GM23338 (cell line): Measurements from ENCODE around the gene TOMM5. TPM values are rescaled to one million over a fixed set of nuclear protein-coding genes. Genes with fewer than 3 reads are reported as not detected.

ENCODE experiments used
- ATAC-seq: fragments of 200-7000 bp; cut with Tn5 transposase; 3 replicates; pipeline ENCODE4 v1.9.1; 2020
- DNase-seq: peaks from one replicate; pipeline ENCODE4 v3.0.0-alpha.2; 2015; ENCODE audit warnings: low spot score
- H2AFZ ChIP-seq: fragments of 200-600 bp; sonication (generic); 2 replicates; pipeline ENCODE4 v1.8.0; 2016; ENCODE audit warnings: antibody characterized with exemption, mild to moderate bottlenecking, moderate library complexity
- H3F3A ChIP-seq: fragments of 200-600 bp; sonication (generic); replicated peaks from 2 replicates; pipeline ENCODE4 v1.8.0; 2017; ENCODE audit warnings: antibody characterized with exemption, mixed run types, low read depth
- H3K27ac ChIP-seq: fragments of 200-600 bp; sonication (generic); 2 replicates; pipeline ENCODE4 v1.6.1; 2016; ENCODE audit warnings: low read depth
- H3K27me3 ChIP-seq: fragments of 200-600 bp; sonication (generic); 2 replicates; pipeline ENCODE4 v1.8.0; 2016; ENCODE audit warnings: mild to moderate bottlenecking, mixed run types, moderate library complexity; ENCODE audit not compliant: insufficient read depth
- H3K36me3 ChIP-seq: fragments of 200-600 bp; sonication (generic); 2 replicates; pipeline ENCODE4 v1.8.0; 2016; ENCODE audit warnings: mild to moderate bottlenecking; ENCODE audit not compliant: insufficient read depth
- H3K4me1 ChIP-seq: fragments of 200-600 bp; sonication (generic); 2 replicates; pipeline ENCODE4 v1.8.0; 2016; ENCODE audit warnings: mild to moderate bottlenecking, moderate library complexity; ENCODE audit not compliant: insufficient read depth
- H3K4me2 ChIP-seq: fragments of 200-600 bp; sonication (generic); 2 replicates; pipeline ENCODE4 v1.7.1; 2017; ENCODE audit warnings: mixed run types
- H3K4me3 ChIP-seq: fragments of 200-600 bp; sonication (generic); 2 replicates; pipeline ENCODE4 v1.6.1; 2016; ENCODE audit warnings: mixed run types
- H3K79me2 ChIP-seq: fragments of 200-600 bp; sonication (generic); replicated peaks from 2 replicates; pipeline ENCODE4 v1.8.0; 2017; ENCODE audit warnings: mild to moderate bottlenecking; ENCODE audit not compliant: insufficient read depth
- H3K9me2 ChIP-seq: fragments of 200-600 bp; sonication (generic); 2 replicates; pipeline ENCODE4 v1.8.0; 2017; ENCODE audit not compliant: insufficient read depth
- H4K20me1 ChIP-seq: fragments of 200-600 bp; sonication (generic); replicated peaks from 2 replicates; pipeline ENCODE4 v1.8.0; 2017; ENCODE audit warnings: mild to moderate bottlenecking; ENCODE audit not compliant: insufficient read depth
- H3K27ac Mint-ChIP-seq: 2 replicates; pipeline ENCODE4 v1.8.0; 2020; ENCODE audit warnings: inconsistent platforms, mild to moderate bottlenecking, moderate library complexity, mixed read lengths
- H3K27me3 Mint-ChIP-seq: 3 replicates; pipeline ENCODE4 v1.8.0; 2022; ENCODE audit warnings: low read depth, mild to moderate bottlenecking, moderate library complexity, mixed read lengths, inconsistent platforms; ENCODE audit not compliant: insufficient read depth, poor library complexity
- H3K36me3 Mint-ChIP-seq: 3 replicates; pipeline ENCODE4 v1.8.0; 2021; ENCODE audit warnings: low read depth, mild to moderate bottlenecking, inconsistent platforms, moderate library complexity, mixed read lengths
- H3K4me1 Mint-ChIP-seq: 3 replicates; pipeline ENCODE4 v1.8.0; 2020; ENCODE audit warnings: mild to moderate bottlenecking, inconsistent platforms, mixed read lengths
- H3K4me3 Mint-ChIP-seq: 3 replicates; pipeline ENCODE4 v1.8.0; 2021; ENCODE audit warnings: moderate library complexity, mild to moderate bottlenecking, inconsistent platforms, mixed read lengths
- H3K9me3 Mint-ChIP-seq: 3 replicates; pipeline ENCODE4 v1.8.0; 2020; ENCODE audit warnings: moderate library complexity, mild to moderate bottlenecking, inconsistent platforms, mixed read lengths
- CREB1 ChIP-seq: fragments of 250-450 bp; sonication (Bioruptor Pico); IDR thresholded peaks from 2 replicates; pipeline ENCODE4 v1.5.0; 2020; ENCODE audit warnings: low read depth, mild to moderate bottlenecking, moderate library complexity
- CTCF ChIP-seq, 2 experiments: fragments of 200-600 bp in 1 of 2; sonication (generic) in 1 of 2; conservative IDR thresholded peaks; 2 replicates each; pipeline versions ENCODE4 v1.5.1 to v1.6.1; 2016 to 2017; ENCODE audit warnings: antibody characterized with exemption in 2 of 2, low read depth in 2 of 2, mild to moderate bottlenecking in 2 of 2, moderate library complexity in 1 of 2
- EZH2 ChIP-seq: fragments of 200-600 bp; sonication (generic); IDR thresholded peaks from one replicate; pipeline ENCODE4 v1.8.0; 2017; ENCODE audit warnings: antibody characterized with exemption, mild to moderate bottlenecking, low read depth; ENCODE audit not compliant: unreplicated experiment
- EZH2phosphoT487 ChIP-seq: fragments of 200-600 bp; sonication (generic); IDR thresholded peaks from one replicate; pipeline ENCODE4 v1.8.1; 2018; ENCODE audit warnings: antibody characterized with exemption; ENCODE audit not compliant: unreplicated experiment
- JUNB ChIP-seq: IDR thresholded peaks from one replicate; pipeline ENCODE4 v1.6.1; 2016; ENCODE audit warnings: antibody characterized with exemption; ENCODE audit not compliant: unreplicated experiment
- NANOG ChIP-seq: IDR thresholded peaks from 2 replicates; pipeline ENCODE4 v1.6.1; 2016; ENCODE audit warnings: antibody characterized with exemption, borderline replicate concordance
- POLR2AphosphoS5 ChIP-seq: IDR thresholded peaks from 2 replicates; pipeline ENCODE4 v1.6.1; 2016; ENCODE audit warnings: antibody characterized with exemption, low read depth
- REST ChIP-seq: IDR thresholded peaks from one replicate; pipeline ENCODE4 v1.6.1; 2018; ENCODE audit warnings: antibody characterized with exemption; ENCODE audit not compliant: unreplicated experiment
- STAT1 ChIP-seq: IDR thresholded peaks from one replicate; pipeline ENCODE4 v1.6.1; 2016; ENCODE audit warnings: antibody characterized with exemption; ENCODE audit not compliant: unreplicated experiment
- ZNF114 ChIP-seq: fragments of 250-450 bp; sonication (Bioruptor Pico); IDR thresholded peaks from 2 replicates; pipeline ENCODE4 v1.5.0; 2020; ENCODE audit warnings: mild to moderate bottlenecking, moderate library complexity
- ZNF331 ChIP-seq: fragments of 250-450 bp; sonication (Bioruptor Pico); IDR thresholded peaks from 2 replicates; pipeline ENCODE4 v1.5.0; 2020; ENCODE audit warnings: low read depth, mild to moderate bottlenecking, moderate library complexity
- polyA plus RNA-seq: library from polyadenylated mRNA; unstranded; fragments of >200 nt; fragmentation: Nextera tagmentation; extraction: Ambion mirVana; gene quantifications from 2 replicates; pipeline ENCODE4 v1.2.1, GENCODE V29; 2016
- total RNA-seq: library from RNA; depleted of rRNA; stranded (reverse); fragments of >200 nt; shearing (Covaris generic); gene quantifications from 2 replicates; pipeline ENCODE4 v1.2.3, GENCODE V29; 2014
- TF ChIP-seq, protein P1 (sequence below): IDR thresholded peaks from 2 replicates; pipeline ENCODE4 v1.6.1; 2016; ENCODE audit warnings: antibody characterized with exemption
- TF ChIP-seq, protein P2 (sequence below): fragments of 250-450 bp; sonication (Bioruptor Pico); IDR thresholded peaks from 2 replicates; pipeline ENCODE4 v1.5.0; 2020; ENCODE audit warnings: mild to moderate bottlenecking, moderate library complexity

The TOMM5 gene
- total and polyA plus RNA-seq, 2 experiments from 2014 or later: 158 to 529 TPM

- Histone ChIP-seq H3K79me2 (no peaks in the 10 kb centered on the region), H3K27me3 (no peaks in the 10 kb centered on the region), H4K20me1 (no peaks in the 10 kb centered on the region), H3K9me2 (no peaks in the 10 kb centered on the region), H3K4me1 (no peaks in the 10 kb centered on the region), H3K4me3 (no peak overlapping the region), H3K36me3 (peaks cover 5% of the 10 kb centered on the region; the same call in 1 of the 2 replicates), H3F3A (no peaks in the 10 kb centered on the region), H2AFZ (no peak overlapping the region), H3K27ac (no peak overlapping the region), H3K4me2 (no peak overlapping the region)
- Mint-ChIP-seq H3K36me3 (peaks cover 19% of the 10 kb centered on the region), H3K4me1 (no peaks in the 10 kb centered on the region), H3K4me3 (no peak overlapping the region), H3K27me3 (peaks cover 4% of the 10 kb centered on the region), H3K9me3 (no peaks in the 10 kb centered on the region), H3K27ac (no peak overlapping the region)
- DNase-seq (no peak), ATAC-seq (no peak)
- TF ChIP-seq POLR2AphosphoS5 (no peak), NANOG (no peak), STAT1 (no peak), EZH2 (no peak), ZNF331 (CRISPR knock-in tag) (no peak), REST (no peak), JUNB (no peak), CTCF (conservative IDR thresholded peaks at IDR 0.05; ENCODE audit: low read depth in 2 of 2) (no peak), EZH2phosphoT487 (no peak), ZNF114 (CRISPR knock-in tag) (no peak), CREB1 (CRISPR knock-in tag) (no peak)
- TF ChIP-seq, protein P1, sequence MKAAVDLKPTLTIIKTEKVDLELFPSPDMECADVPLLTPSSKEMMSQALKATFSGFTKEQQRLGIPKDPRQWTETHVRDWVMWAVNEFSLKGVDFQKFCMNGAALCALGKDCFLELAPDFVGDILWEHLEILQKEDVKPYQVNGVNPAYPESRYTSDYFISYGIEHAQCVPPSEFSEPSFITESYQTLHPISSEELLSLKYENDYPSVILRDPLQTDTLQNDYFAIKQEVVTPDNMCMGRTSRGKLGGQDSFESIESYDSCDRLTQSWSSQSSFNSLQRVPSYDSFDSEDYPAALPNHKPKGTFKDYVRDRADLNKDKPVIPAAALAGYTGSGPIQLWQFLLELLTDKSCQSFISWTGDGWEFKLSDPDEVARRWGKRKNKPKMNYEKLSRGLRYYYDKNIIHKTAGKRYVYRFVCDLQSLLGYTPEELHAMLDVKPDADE: no peak
- TF ChIP-seq, protein P2, sequence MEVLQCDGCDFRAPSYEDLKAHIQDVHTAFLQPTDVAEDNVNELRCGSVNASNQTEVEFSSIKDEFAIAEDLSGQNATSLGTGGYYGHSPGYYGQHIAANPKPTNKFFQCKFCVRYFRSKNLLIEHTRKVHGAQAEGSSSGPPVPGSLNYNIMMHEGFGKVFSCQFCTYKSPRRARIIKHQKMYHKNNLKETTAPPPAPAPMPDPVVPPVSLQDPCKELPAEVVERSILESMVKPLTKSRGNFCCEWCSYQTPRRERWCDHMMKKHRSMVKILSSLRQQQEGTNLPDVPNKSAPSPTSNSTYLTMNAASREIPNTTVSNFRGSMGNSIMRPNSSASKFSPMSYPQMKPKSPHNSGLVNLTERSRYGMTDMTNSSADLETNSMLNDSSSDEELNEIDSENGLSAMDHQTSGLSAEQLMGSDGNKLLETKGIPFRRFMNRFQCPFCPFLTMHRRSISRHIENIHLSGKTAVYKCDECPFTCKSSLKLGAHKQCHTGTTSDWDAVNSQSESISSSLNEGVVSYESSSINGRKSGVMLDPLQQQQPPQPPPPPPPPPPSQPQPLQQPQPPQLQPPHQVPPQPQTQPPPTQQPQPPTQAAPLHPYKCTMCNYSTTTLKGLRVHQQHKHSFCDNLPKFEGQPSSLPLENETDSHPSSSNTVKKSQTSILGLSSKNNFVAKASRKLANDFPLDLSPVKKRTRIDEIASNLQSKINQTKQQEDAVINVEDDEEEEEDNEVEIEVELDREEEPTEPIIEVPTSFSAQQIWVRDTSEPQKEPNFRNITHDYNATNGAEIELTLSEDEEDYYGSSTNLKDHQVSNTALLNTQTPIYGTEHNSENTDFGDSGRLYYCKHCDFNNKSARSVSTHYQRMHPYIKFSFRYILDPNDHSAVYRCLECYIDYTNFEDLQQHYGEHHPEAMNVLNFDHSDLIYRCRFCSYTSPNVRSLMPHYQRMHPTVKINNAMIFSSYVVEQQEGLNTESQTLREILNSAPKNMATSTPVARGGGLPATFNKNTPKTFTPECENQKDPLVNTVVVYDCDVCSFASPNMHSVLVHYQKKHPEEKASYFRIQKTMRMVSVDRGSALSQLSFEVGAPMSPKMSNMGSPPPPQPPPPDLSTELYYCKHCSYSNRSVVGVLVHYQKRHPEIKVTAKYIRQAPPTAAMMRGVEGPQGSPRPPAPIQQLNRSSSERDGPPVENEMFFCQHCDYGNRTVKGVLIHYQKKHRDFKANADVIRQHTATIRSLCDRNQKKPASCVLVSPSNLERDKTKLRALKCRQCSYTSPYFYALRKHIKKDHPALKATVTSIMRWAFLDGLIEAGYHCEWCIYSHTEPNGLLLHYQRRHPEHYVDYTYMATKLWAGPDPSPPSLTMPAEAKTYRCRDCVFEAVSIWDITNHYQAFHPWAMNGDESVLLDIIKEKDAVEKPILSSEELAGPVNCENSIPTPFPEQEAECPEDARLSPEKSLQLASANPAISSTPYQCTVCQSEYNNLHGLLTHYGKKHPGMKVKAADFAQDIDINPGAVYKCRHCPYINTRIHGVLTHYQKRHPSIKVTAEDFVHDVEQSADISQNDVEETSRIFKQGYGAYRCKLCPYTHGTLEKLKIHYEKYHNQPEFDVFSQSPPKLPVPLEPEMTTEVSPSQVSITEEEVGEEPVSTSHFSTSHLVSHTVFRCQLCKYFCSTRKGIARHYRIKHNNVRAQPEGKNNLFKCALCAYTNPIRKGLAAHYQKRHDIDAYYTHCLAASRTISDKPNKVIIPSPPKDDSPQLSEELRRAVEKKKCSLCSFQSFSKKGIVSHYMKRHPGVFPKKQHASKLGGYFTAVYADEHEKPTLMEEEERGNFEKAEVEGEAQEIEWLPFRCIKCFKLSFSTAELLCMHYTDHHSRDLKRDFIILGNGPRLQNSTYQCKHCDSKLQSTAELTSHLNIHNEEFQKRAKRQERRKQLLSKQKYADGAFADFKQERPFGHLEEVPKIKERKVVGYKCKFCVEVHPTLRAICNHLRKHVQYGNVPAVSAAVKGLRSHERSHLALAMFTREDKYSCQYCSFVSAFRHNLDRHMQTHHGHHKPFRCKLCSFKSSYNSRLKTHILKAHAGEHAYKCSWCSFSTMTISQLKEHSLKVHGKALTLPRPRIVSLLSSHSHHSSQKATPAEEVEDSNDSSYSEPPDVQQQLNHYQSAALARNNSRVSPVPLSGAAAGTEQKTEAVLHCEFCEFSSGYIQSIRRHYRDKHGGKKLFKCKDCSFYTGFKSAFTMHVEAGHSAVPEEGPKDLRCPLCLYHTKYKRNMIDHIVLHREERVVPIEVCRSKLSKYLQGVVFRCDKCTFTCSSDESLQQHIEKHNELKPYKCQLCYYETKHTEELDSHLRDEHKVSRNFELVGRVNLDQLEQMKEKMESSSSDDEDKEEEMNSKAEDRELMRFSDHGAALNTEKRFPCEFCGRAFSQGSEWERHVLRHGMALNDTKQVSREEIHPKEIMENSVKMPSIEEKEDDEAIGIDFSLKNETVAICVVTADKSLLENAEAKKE (CRISPR knock-in tag): no peak
Measured at GRCh38 chr9:37542488-37542887, 49.9 kb downstream of the TOMM5 start.
